SK-N-MC (cell line): Measurements from ENCODE around the gene SLC2A2.

Experiments
- DNase-seq: peaks from one replicate; pipeline ENCODE4 v3.0.0-alpha.2; 2011; ENCODE audit warnings: low read depth, low spot score
- H3K27ac ChIP-seq: fragments of 200-600 bp; sonication (generic); 2 replicates; pipeline ENCODE4 v1.5.1; 2016; ENCODE audit warnings: mixed run types
- H3K36me3 ChIP-seq: fragments of 200-600 bp; sonication (generic); 2 replicates; pipeline ENCODE4 v1.6.1; 2017; ENCODE audit warnings: antibody characterized with exemption, low read length, mixed read lengths; ENCODE audit not compliant: insufficient read depth
- H3K4me3 ChIP-seq: fragments of 200-600 bp; sonication (generic); 2 replicates; pipeline ENCODE4 v1.5.1; 2016
- H3K9ac ChIP-seq: fragments of 200-600 bp; sonication (generic); 2 replicates; pipeline ENCODE4 v1.8.0; 2017; ENCODE audit warnings: mixed run types, mixed read lengths; ENCODE audit not compliant: insufficient read length
- H3K9me3 ChIP-seq: fragments of 200-600 bp; sonication (generic); 2 replicates; pipeline ENCODE4 v1.6.1; 2017; ENCODE audit warnings: low read depth, mild to moderate bottlenecking, antibody characterized with exemption, low read length, moderate library complexity, mixed read lengths
- EZH2 ChIP-seq: fragments of 200-600 bp; sonication (generic); IDR thresholded peaks from one replicate; pipeline ENCODE4 v1.6.1; 2017; ENCODE audit warnings: antibody characterized with exemption
- FOXP2 ChIP-seq: optimal IDR thresholded peaks from 2 replicates; pipeline ENCODE3; 2011; ENCODE audit warnings: mild to moderate bottlenecking, moderate library complexity; ENCODE audit not compliant: insufficient read depth; ENCODE audit errors: extremely low read length, control extremely low read depth
- POLR2AphosphoS5 ChIP-seq: IDR thresholded peaks from 2 replicates; pipeline ENCODE4 v1.6.1; 2012; ENCODE audit warnings: mild to moderate bottlenecking, low read depth, low read length, borderline replicate concordance

SLC2A2 gene

DNA sequence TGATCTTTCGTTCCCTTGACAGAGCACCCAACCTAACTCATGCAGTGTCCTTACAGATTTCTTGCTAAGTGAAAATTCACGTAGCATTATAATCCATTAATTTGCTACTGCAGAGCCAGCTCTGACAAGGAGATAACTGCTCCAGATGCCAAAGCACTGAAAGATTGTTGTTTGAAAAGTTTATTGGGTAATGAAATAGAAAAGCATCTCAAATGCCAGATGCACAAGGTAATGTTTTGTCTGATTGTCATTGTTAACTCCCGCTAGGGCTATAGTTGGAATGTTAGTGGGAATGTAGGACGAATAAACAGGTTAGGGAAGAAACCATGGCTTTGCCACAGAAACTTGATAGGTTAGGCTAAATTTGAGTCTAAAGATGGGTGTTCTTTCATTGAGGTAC is 20.2 kb upstream of the SLC2A2 start:
- TF ChIP-seq FOXP2: no peak
- TF ChIP-seq EZH2: no peak
- no peak for TF ChIP-seq POLR2AphosphoS5
- no peak overlapping the region for H3K27ac ChIP-seq
- H3K9me3 ChIP-seq: no peaks in the 10 kb centered on the region
- H3K36me3 ChIP-seq: no peaks in the 10 kb centered on the region
- no peak overlapping the region for H3K4me3 ChIP-seq
- DNase-seq: no peak
- no peak overlapping the region for H3K9ac ChIP-seq

DNA sequence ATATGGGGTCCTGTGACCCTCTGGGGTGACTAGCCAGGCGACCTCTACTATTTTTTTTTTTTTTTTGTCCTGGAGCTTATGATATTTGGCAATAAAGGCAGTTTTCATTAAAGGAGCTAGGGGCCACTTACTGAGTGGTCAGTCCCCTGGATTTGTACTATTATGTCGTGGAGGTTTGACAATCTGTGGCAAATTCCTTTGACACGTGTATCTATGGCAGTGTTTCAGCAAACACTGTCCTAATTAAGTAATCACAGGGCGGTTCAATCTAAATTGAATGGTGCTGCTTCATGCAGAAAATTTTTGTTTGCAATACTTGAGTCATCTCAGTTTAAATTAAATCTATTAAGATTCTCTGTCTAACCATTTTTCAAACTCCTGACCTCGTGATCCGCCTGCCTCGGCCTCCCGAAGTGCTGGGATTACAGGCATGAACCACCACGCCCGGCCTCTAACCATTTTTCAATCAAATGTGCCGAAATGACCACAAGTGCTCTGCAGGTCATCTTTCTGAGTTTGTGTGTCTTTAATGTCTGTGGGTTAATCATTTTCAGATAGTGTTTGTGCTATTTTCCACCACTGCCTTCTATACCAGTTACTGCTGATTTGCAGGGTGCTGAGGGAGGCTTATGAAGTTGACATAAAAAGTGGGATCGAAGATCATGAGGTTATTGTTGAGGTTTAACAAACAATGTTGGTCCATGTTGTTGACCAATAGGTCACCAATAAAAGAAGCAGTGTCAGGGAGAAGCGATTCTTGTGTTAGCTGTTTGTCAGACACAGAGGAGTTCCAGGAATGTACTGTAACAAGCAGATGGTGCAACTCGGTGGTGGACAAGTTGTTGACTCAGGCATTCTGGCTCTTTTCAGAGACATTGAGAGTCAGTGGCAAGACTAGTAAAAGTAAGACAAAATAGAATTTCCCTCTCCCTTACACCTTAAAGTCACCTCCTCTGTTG is 18.6 kb upstream of the SLC2A2 start:
- no peak overlapping the region for H3K27ac ChIP-seq
- TF ChIP-seq EZH2: no peak
- no peak for DNase-seq
- no peak overlapping the region for H3K9ac ChIP-seq
- H3K4me3 ChIP-seq: no peak overlapping the region
- no peaks in the 10 kb centered on the region for H3K9me3 ChIP-seq
- no peaks in the 10 kb centered on the region for H3K36me3 ChIP-seq

DNA sequence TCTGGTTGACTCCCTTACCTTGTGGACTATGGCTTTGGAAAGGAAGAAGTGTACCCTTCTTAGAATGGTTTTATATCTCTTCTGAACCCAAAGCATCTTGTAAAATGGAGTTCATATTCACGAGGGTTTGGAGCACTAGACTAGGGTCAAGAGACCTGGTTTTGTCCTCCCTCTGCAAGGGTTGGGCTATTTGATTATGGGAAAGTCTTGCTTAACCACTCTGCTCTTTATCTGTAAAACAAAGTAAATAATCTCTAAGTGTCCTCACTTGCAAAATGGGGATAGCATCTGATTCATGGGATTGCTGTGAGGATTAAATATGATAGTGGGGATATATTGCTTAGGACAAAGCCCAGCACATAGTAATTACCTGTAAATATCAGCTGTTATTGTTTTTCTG is 17.9 kb upstream of the SLC2A2 start:
- TF ChIP-seq POLR2AphosphoS5 (no peak), FOXP2 (no peak), EZH2 (no peak)
- DNase-seq: no peak
- H3K9me3 ChIP-seq: no peaks in the 10 kb centered on the region
- no peak overlapping the region for H3K4me3 ChIP-seq
- no peak overlapping the region for H3K27ac ChIP-seq
- no peaks in the 10 kb centered on the region for H3K36me3 ChIP-seq
- no peak overlapping the region for H3K9ac ChIP-seq

DNA sequence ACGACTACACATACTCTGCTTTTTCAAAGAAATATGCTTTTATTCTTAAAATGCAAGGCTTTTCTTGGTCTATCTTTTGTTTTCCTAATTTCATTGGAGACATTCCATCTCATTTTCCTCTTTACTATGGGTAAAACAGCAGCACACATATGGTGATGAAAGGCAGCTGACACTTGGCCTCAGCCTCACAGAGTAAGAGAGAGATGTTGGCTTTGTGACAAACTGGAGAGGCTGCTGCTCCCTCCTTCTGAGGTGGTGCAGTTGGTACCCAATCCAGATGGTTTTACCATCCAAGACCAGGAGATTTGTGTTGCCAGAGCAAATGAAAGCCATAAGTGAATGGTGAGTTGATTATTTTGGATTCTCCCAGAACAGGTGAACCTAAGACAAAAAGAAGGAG is 13.2 kb upstream of the SLC2A2 start:
- Histone ChIP-seq H3K9ac (no peak overlapping the region), H3K27ac (no peak overlapping the region), H3K9me3 (no peaks in the 10 kb centered on the region), H3K36me3 (no peaks in the 10 kb centered on the region), H3K4me3 (no peak overlapping the region)
- no peak for DNase-seq
- TF ChIP-seq POLR2AphosphoS5 (no peak), FOXP2 (no peak), EZH2 (no peak)

DNA sequence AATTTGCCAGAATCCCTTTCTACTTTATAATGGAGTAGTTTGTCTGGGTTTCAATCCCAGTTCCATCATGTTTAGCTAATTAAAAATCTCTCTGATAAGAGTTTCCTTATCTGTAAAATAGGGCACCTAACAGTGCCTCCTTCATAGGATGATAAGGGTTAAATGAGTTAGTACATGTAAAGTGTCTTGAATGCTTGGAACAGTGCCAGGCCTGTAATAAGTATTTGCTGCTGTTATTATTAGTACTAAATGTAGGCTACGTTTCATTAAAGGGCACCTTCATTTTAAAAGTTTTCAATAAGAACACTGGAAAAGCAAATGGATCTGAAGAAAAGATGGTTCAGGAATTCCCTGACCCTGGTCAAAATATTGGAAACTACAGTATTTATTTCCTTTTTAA is 11.8 kb upstream of the SLC2A2 start:
- no peaks in the 10 kb centered on the region for H3K36me3 ChIP-seq
- TF ChIP-seq FOXP2 (no peak), POLR2AphosphoS5 (no peak), EZH2 (no peak)
- H3K9me3 ChIP-seq: no peaks in the 10 kb centered on the region
- no peak overlapping the region for H3K27ac ChIP-seq
- no peak overlapping the region for H3K4me3 ChIP-seq
- no peak overlapping the region for H3K9ac ChIP-seq
- no peak for DNase-seq

DNA sequence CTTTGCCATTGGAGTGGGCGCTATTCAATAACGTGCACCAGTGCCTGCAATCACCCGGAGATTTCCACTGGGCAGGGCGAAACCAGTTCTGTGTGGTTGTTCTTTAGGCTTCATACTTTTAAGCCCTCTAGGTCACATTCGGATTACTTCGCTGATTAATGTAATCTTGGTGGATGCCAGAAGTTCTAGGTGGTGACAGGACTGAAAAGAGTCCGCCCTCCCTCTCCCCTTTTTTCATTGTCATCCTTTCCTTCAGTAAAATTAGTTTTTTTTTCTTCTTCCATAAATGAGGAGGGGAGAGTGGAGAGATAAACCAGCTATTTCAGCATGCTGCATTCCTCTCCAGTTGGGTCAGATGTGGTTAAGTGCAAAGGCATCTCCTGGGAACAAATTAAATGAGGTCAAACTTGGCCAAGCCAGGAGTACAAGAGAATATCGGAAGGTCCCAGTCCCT is 2.3 kb upstream of the SLC2A2 start:
- no peak overlapping the region for H3K4me3 ChIP-seq

DNA sequence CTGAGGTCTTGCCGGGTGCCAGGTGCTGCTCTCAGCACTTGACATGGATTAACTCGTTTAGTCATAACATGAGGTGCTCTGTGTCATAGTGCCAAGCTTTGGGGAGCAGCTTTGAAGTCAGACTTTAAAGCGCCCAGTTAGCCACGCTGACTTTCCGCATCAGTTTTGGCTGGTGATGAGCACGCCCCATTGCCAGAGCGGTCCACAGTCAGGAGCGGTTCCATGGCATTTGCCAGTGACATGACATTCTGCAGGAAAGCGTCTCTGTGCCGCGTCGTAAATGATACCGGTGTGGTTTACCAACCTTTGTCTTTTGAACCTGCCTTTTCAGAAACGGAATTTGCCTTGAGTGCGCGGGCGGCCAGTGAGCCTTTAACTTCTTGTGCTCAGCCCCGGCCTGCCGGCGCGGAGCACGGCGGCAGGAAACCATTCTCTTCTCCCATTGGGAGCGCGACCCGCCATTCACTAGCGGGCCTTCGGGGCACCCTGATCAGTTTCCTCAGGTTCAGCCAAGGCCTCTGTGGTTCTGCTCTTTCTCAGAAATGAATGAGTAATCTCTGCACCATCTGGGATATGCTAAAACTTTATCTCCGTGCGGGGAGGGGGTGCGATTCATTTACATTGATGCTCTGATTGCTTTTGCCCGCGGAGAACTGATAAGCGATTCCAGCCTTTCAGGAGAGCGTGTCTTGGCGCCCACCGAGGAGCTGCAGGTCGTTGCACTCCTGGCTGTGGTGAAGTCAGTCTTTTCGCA is 1.7 kb upstream of the SLC2A2 start:
- Histone ChIP-seq H3K9me3 (no peaks in the 10 kb centered on the region), H3K36me3 (no peaks in the 10 kb centered on the region), H3K9ac (no peak overlapping the region), H3K27ac (no peak overlapping the region), H3K4me3 (no peak overlapping the region)
- no peak for DNase-seq
- TF ChIP-seq EZH2: no peak
- no peak for TF ChIP-seq FOXP2
- no peak for TF ChIP-seq POLR2AphosphoS5

More for the DNA sequence above, 2.3 kb upstream of the SLC2A2 start:
- no peak overlapping the region for H3K27ac ChIP-seq
- no peaks in the 10 kb centered on the region for H3K9me3 ChIP-seq
- H3K36me3 ChIP-seq: no peaks in the 10 kb centered on the region
- DNase-seq: no peak
- TF ChIP-seq POLR2AphosphoS5 (no peak), EZH2 (no peak), FOXP2 (no peak)
- no peak overlapping the region for H3K9ac ChIP-seq

DNA sequence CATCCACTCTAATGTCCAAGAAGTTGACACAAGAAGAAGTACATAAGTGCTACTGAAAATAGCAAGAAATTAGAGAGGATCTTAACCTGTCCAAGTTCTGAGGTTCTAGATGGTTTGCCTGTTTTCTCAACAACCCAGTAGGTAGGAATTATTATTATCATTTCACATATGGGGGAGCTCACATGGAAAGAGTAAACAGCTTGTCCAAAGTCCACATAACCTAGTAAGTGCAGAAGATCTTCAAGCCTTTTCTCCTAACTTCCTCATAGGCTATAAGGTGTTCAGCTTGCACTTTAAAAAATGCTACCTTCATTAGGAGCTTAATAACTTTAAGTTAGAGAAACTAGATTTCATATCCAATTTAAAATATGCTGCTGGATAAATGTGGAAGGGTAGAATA is 3.0 kb downstream of the SLC2A2 start:
- Histone ChIP-seq H3K4me3 (no peak overlapping the region), H3K27ac (no peak overlapping the region), H3K9me3 (no peaks in the 10 kb centered on the region), H3K9ac (no peak overlapping the region), H3K36me3 (no peaks in the 10 kb centered on the region)
- no peak for DNase-seq
- TF ChIP-seq EZH2 (no peak), POLR2AphosphoS5 (no peak), FOXP2 (no peak)

DNA sequence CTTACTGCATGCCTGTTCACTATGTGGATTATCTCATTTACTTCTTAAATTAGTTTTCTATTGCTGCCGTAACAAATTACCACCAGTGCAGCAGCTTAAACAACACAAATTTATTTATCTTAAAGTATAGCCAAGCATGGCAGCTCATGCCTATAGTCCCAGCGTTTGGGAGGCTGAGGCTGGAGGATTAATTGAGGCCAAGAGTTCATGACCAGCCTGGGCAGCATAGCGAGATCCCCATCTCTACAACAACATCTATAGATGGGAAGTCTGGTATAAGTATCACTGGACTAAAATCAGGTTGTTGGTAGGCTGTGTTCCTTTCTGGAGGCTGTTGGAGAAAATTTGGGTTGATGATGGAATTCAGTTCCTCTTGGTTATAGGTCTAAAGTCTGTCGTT is 5.1 kb downstream of the SLC2A2 start:
- Histone ChIP-seq H3K27ac (no peak overlapping the region), H3K36me3 (no peaks in the 10 kb centered on the region), H3K9ac (no peak overlapping the region), H3K4me3 (no peak overlapping the region), H3K9me3 (no peaks in the 10 kb centered on the region)
- TF ChIP-seq EZH2: no peak
- TF ChIP-seq FOXP2: no peak
- no peak for TF ChIP-seq POLR2AphosphoS5
- DNase-seq: no peak
